NCI-H1694 treated with DMSO at 0.1 percent for 48 hours (cell line): ENCODE measurements around the gene SLC9A6.
"Not testable (repeated sequence)": the region's sequence is repeated elsewhere in the genome, so short reads cannot be mapped to it uniquely, and the experiment has no call there.

Source experiments
- DNase-seq: peaks from one replicate; lab custom pipeline; 2025; lab: John Stamatoyannopoulos, UW

Gene SLC9A6

GRCh38 chrX:136063340-136064079 lies 78.3 kb downstream of the SLC9A6 start:
- no peak for DNase-seq

GRCh38 chrX:136064661-136065043 lies 79.4 kb downstream of the SLC9A6 start:
- no peak for DNase-seq

- peak; percentile 59 for DNase-seq
Observed at GRCh38 chrX:136065044-136065671, 79.9 kb downstream of the SLC9A6 start.

- no peak for DNase-seq
Observed at GRCh38 chrX:136067097-136067496, 81.9 kb downstream of the SLC9A6 start.

GRCh38 chrX:136067966-136068365 lies 82.7 kb downstream of the SLC9A6 start:
- no peak for DNase-seq

GRCh38 chrX:136076942-136077341 lies 91.7 kb downstream of the SLC9A6 start:
- DNase-seq: no peak

GRCh38 chrX:136080766-136081165 lies 95.5 kb downstream of the SLC9A6 start:
- DNase-seq: no peak

- no peak for DNase-seq
Observed at GRCh38 chrX:136086521-136086920, 101.3 kb downstream of the SLC9A6 start.

- DNase-seq: not testable (repeated sequence)
Observed at GRCh38 chrX:136091898-136092297, 106.7 kb downstream of the SLC9A6 start.

- no peak for DNase-seq
Observed at GRCh38 chrX:136094962-136095361, 109.7 kb downstream of the SLC9A6 start.
